HepG2 (cell line): ENCODE data around the gene TARBP2. TPM values are rescaled to one million over a fixed set of nuclear protein-coding genes. Genes with fewer than 3 reads are reported as not detected.

Experiments
- ADNP ChIP-seq: sonication (generic); formaldehyde crosslinking; IDR thresholded peaks from 2 replicates; pipeline ENCODE4 v1.4.0; 2020; ENCODE audit warnings: missing genetic modification reagents
- DMTF1 ChIP-seq: sonication (generic); formaldehyde crosslinking; IDR thresholded peaks from 2 replicates; pipeline ENCODE4 v1.4.0; 2020; ENCODE audit warnings: mild to moderate bottlenecking, missing genetic modification reagents
- HOXA9 ChIP-seq: sonication (generic); formaldehyde crosslinking; IDR thresholded peaks from 2 replicates; pipeline ENCODE4 v1.8.1; 2022; ENCODE audit warnings: missing genetic modification reagents, mild to moderate bottlenecking, moderate library complexity, borderline replicate concordance
- HOXD1 ChIP-seq: sonication (generic); formaldehyde crosslinking; IDR thresholded peaks from 2 replicates; pipeline ENCODE4 v1.5.0; 2020; ENCODE audit warnings: missing genetic modification reagents
- JARID2 ChIP-seq: sonication (generic); formaldehyde crosslinking; IDR thresholded peaks from 2 replicates; pipeline ENCODE4 v1.8.1; 2023; ENCODE audit warnings: missing genetic modification reagents, inconsistent platforms; ENCODE audit not compliant: insufficient replicate concordance
- KLF9 ChIP-seq: IDR thresholded peaks from 2 replicates; pipeline ENCODE4 v1.6.1; 2016; ENCODE audit warnings: low read depth
- MED13 ChIP-seq: sonication (generic); formaldehyde crosslinking; IDR thresholded peaks from 2 replicates; pipeline ENCODE4 v1.5.0; 2020; ENCODE audit warnings: missing genetic modification reagents
- NPAS2 ChIP-seq: sonication (generic); formaldehyde crosslinking; IDR thresholded peaks from 2 replicates; pipeline ENCODE4 v1.8.0; 2022; ENCODE audit warnings: mild to moderate bottlenecking, missing genetic modification reagents, borderline replicate concordance
- PHF5A ChIP-seq: IDR thresholded peaks from one replicate; pipeline ENCODE4 v1.6.1; 2018; ENCODE audit warnings: low read depth, missing genetic modification reagents; ENCODE audit not compliant: unreplicated experiment
- RARA ChIP-seq: IDR thresholded peaks from 2 replicates; pipeline ENCODE4 v1.6.1; 2016; ENCODE audit warnings: missing genetic modification reagents, missing compliant biosample characterization
- RXRB ChIP-seq: IDR thresholded peaks from 2 replicates; pipeline ENCODE4 v1.6.1; 2016; ENCODE audit warnings: borderline replicate concordance, missing genetic modification reagents, missing compliant biosample characterization
- SNAPC2 ChIP-seq: sonication (generic); formaldehyde crosslinking; IDR thresholded peaks from 2 replicates; pipeline ENCODE4 v1.8.1; 2022; ENCODE audit warnings: mild to moderate bottlenecking, missing genetic modification reagents
- TOPORS ChIP-seq: sonication (generic); formaldehyde crosslinking; IDR thresholded peaks from 2 replicates; pipeline ENCODE4 v1.8.0; 2023; ENCODE audit warnings: mild to moderate bottlenecking, missing genetic modification reagents
- ZNF17 ChIP-seq: sonication (generic); formaldehyde crosslinking; IDR thresholded peaks from 2 replicates; pipeline ENCODE4 v1.5.0; 2020; ENCODE audit warnings: mild to moderate bottlenecking, missing genetic modification reagents
- ZNF350 ChIP-seq: sonication (generic); formaldehyde crosslinking; IDR thresholded peaks from 2 replicates; pipeline ENCODE4 v1.4.0; 2020; ENCODE audit warnings: mild to moderate bottlenecking, low read depth, missing genetic modification reagents, borderline replicate concordance
- ZNF362 ChIP-seq: sonication (generic); formaldehyde crosslinking; IDR thresholded peaks from 2 replicates; pipeline ENCODE4 v1.4.0; 2020; ENCODE audit warnings: missing genetic modification reagents, mild to moderate bottlenecking, borderline replicate concordance
- ZNF549 ChIP-seq: sonication (generic); formaldehyde crosslinking; IDR thresholded peaks from 2 replicates; pipeline ENCODE4 v1.5.0; 2020; ENCODE audit warnings: missing genetic modification reagents
- ZSCAN21 ChIP-seq: sonication (generic); formaldehyde crosslinking; IDR thresholded peaks from 2 replicates; pipeline ENCODE4 v1.8.0; 2022; ENCODE audit warnings: mild to moderate bottlenecking, missing genetic modification reagents, moderate library complexity, borderline replicate concordance
- polyA plus RNA-seq, 8 experiments: library from polyadenylated mRNA; depleted of rRNA in 3 of 8; stranded (reverse) in 7 of 8; unstranded in 1 of 8; fragments of >200 nt; fragmentation: Illumina TruSeq in 4 of 8; extraction: Trizol in 4 of 8; gene quantifications; 2 replicates each; pipeline versions ENCODE4 v1.2.1 to v1.2.3, GENCODE V29; 2011 to 2016; ENCODE audit warnings: low read depth in 4 of 8, missing spikeins in 1 of 8, mixed read lengths in 1 of 8; ENCODE audit not compliant: insufficient read depth in 1 of 8
- total RNA-seq, 5 experiments: library from RNA; depleted of rRNA; stranded (reverse); fragments of >200 nt; fragmentation: Illumina TruSeq; extraction: Trizol; gene quantifications; 2 replicates each; pipeline ENCODE4 v1.2.3, GENCODE V29; 2016; ENCODE audit warnings: low read depth in 1 of 5
- TF ChIP-seq, protein P1 (sequence below), 2 experiments: sonication (generic) in 1 of 2; formaldehyde crosslinking in 1 of 2; IDR thresholded peaks; 2 replicates each; pipeline versions ENCODE4 v1.5.1 to v1.6.1; 2011 to 2020; ENCODE audit warnings: borderline replicate concordance in 1 of 2, low read depth in 1 of 2, low read length in 1 of 2, mild to moderate bottlenecking in 1 of 2, missing genetic modification reagents in 1 of 2, moderate library complexity in 1 of 2
- TF ChIP-seq, protein P2 (sequence below): sonication (generic); formaldehyde crosslinking; IDR thresholded peaks from 2 replicates; pipeline ENCODE4 v1.8.1; 2023; ENCODE audit warnings: mild to moderate bottlenecking, missing genetic modification reagents
- TF ChIP-seq, protein P3 (sequence below): fragments of 450-650 bp; IDR thresholded peaks from 2 replicates; pipeline ENCODE4 v1.6.1; 2017; ENCODE audit warnings: mild to moderate bottlenecking

TARBP2 gene
- total and polyA plus RNA-seq, 2 of the 13 experiments (the other 11 are each of a cell fraction or from before 2014, with no cell fraction given), result 47.0 to 55.5 TPM

DNA sequence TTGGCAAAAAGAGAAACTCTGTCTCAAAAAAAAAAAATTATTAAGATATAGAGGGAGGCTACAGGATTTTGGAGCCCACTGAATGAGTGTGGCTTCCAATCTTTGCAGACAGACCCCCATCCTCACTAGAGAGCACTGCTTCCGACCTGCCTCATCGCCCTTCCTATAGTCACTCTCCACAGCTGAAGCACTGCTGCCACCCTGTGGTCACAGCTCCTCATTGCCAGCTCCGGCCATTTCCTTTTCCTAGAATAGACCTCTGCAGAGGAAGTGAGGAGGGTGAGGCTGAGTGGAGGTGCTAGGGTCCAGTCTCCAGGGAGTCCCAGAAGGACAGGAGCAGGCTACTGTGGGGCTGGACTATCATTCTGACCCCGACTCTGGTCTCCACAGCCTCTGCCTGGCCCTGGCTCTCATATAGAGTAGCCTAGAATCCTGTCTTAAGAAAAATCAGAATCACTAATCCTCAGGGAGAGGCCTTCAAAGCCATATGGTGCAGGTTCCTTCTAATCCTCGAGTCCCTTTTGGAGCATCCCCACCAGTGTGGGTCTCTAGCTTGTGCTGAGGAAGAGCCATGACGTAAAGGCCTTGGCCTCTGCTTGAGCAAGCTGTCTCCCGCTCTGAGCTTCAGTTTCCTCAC, 7.6 kb downstream of the TARBP2 start (continued):
- peak; percentile 48 for TF ChIP-seq PHF5A (CRISPR knock-in tag)
- TF ChIP-seq, protein P1, sequence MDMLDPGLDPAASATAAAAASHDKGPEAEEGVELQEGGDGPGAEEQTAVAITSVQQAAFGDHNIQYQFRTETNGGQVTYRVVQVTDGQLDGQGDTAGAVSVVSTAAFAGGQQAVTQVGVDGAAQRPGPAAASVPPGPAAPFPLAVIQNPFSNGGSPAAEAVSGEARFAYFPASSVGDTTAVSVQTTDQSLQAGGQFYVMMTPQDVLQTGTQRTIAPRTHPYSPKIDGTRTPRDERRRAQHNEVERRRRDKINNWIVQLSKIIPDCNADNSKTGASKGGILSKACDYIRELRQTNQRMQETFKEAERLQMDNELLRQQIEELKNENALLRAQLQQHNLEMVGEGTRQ (IDR thresholded peaks at IDR 0.05; ENCODE audit: low read depth, low read length), result no peak
- TF ChIP-seq, protein P1 (CRISPR knock-in tag; IDR thresholded peaks at IDR 0.05; ENCODE audit: borderline replicate concordance), result no peak
- no peak for TF ChIP-seq JARID2 (CRISPR knock-in tag)
- TF ChIP-seq HOXA9 (CRISPR knock-in tag), result no peak
- TF ChIP-seq TOPORS (CRISPR knock-in tag), result no peak
- no peak for TF ChIP-seq ZNF549
- TF ChIP-seq SNAPC2, result no peak
- TF ChIP-seq HOXD1 (CRISPR knock-in tag), result no peak
- no peak for TF ChIP-seq ZNF350 (CRISPR knock-in tag)
- no peak for TF ChIP-seq MED13 (CRISPR knock-in tag)
- TF ChIP-seq RARA (CRISPR knock-in tag), result no peak
- no peak for TF ChIP-seq ZNF17 (CRISPR knock-in tag)
- no peak for TF ChIP-seq DMTF1
- TF ChIP-seq, protein P2, sequence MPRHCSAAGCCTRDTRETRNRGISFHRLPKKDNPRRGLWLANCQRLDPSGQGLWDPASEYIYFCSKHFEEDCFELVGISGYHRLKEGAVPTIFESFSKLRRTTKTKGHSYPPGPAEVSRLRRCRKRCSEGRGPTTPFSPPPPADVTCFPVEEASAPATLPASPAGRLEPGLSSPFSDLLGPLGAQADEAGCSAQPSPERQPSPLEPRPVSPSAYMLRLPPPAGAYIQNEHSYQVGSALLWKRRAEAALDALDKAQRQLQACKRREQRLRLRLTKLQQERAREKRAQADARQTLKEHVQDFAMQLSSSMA, result no peak
- TF ChIP-seq RXRB (CRISPR knock-in tag), result no peak; the same call in 1 of the 2 replicates
- no peak for TF ChIP-seq ZNF362 (CRISPR knock-in tag)
- no peak for TF ChIP-seq NPAS2 (CRISPR knock-in tag)
- no peak for TF ChIP-seq ADNP (CRISPR knock-in tag)
- TF ChIP-seq ZSCAN21 (CRISPR knock-in tag), result no peak
- no peak for TF ChIP-seq KLF9 (CRISPR knock-in tag)
- TF ChIP-seq, protein P3, sequence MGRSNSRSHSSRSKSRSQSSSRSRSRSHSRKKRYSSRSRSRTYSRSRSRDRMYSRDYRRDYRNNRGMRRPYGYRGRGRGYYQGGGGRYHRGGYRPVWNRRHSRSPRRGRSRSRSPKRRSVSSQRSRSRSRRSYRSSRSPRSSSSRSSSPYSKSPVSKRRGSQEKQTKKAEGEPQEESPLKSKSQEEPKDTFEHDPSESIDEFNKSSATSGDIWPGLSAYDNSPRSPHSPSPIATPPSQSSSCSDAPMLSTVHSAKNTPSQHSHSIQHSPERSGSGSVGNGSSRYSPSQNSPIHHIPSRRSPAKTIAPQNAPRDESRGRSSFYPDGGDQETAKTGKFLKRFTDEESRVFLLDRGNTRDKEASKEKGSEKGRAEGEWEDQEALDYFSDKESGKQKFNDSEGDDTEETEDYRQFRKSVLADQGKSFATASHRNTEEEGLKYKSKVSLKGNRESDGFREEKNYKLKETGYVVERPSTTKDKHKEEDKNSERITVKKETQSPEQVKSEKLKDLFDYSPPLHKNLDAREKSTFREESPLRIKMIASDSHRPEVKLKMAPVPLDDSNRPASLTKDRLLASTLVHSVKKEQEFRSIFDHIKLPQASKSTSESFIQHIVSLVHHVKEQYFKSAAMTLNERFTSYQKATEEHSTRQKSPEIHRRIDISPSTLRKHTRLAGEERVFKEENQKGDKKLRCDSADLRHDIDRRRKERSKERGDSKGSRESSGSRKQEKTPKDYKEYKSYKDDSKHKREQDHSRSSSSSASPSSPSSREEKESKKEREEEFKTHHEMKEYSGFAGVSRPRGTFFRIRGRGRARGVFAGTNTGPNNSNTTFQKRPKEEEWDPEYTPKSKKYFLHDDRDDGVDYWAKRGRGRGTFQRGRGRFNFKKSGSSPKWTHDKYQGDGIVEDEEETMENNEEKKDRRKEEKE, result no peak
